GM23338 (cell line): ENCODE results near the gene SLC2A11.

Experiments
- EZH2 ChIP-seq: fragments of 200-600 bp; sonication (generic); IDR thresholded peaks from one replicate; pipeline ENCODE4 v1.8.0; 2017; ENCODE audit warnings: antibody characterized with exemption, mild to moderate bottlenecking, low read depth; ENCODE audit not compliant: unreplicated experiment
- EZH2phosphoT487 ChIP-seq: fragments of 200-600 bp; sonication (generic); IDR thresholded peaks from one replicate; pipeline ENCODE4 v1.8.1; 2018; ENCODE audit warnings: antibody characterized with exemption; ENCODE audit not compliant: unreplicated experiment
- JUNB ChIP-seq: IDR thresholded peaks from one replicate; pipeline ENCODE4 v1.6.1; 2016; ENCODE audit warnings: antibody characterized with exemption; ENCODE audit not compliant: unreplicated experiment
- NANOG ChIP-seq: IDR thresholded peaks from 2 replicates; pipeline ENCODE4 v1.6.1; 2016; ENCODE audit warnings: antibody characterized with exemption, borderline replicate concordance
- POLR2AphosphoS5 ChIP-seq: IDR thresholded peaks from 2 replicates; pipeline ENCODE4 v1.6.1; 2016; ENCODE audit warnings: antibody characterized with exemption, low read depth
- ZNF114 ChIP-seq: fragments of 250-450 bp; sonication (Bioruptor Pico); IDR thresholded peaks from 2 replicates; pipeline ENCODE4 v1.5.0; 2020; ENCODE audit warnings: mild to moderate bottlenecking, moderate library complexity
- TF ChIP-seq, protein P1 (sequence below), 2 experiments: fragments of 200-600 bp in 1 of 2; sonication (generic) in 1 of 2; conservative IDR thresholded peaks; 2 replicates each; pipeline versions ENCODE4 v1.5.1 to v1.6.1; 2016 to 2017; ENCODE audit warnings: antibody characterized with exemption in 2 of 2, low read depth in 2 of 2, mild to moderate bottlenecking in 2 of 2, moderate library complexity in 1 of 2

DNA sequence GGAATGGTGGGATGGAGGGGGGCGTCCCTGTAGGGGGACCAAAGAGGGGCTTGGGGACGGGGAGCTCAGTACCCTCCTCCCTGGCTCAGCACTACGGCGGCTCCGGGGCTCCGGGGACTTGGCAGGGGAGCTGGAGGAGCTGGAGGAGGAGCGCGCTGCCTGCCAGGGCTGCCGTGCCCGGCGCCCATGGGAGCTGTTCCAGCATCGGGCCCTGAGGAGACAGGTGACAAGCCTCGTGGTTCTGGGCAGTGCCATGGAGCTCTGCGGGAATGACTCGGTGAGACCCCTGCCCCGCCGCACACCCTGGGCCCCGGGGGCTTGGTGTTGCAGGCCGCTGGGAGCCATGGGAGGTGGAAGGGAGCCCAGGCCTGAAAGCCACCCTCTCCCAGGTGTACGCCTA is 24.7 kb downstream of the SLC2A11 start:
- TF ChIP-seq, protein P1, sequence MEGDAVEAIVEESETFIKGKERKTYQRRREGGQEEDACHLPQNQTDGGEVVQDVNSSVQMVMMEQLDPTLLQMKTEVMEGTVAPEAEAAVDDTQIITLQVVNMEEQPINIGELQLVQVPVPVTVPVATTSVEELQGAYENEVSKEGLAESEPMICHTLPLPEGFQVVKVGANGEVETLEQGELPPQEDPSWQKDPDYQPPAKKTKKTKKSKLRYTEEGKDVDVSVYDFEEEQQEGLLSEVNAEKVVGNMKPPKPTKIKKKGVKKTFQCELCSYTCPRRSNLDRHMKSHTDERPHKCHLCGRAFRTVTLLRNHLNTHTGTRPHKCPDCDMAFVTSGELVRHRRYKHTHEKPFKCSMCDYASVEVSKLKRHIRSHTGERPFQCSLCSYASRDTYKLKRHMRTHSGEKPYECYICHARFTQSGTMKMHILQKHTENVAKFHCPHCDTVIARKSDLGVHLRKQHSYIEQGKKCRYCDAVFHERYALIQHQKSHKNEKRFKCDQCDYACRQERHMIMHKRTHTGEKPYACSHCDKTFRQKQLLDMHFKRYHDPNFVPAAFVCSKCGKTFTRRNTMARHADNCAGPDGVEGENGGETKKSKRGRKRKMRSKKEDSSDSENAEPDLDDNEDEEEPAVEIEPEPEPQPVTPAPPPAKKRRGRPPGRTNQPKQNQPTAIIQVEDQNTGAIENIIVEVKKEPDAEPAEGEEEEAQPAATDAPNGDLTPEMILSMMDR (conservative IDR thresholded peaks at IDR 0.05; ENCODE audit: low read depth in 2 of 2), result no peak
- TF ChIP-seq POLR2AphosphoS5 (no peak), EZH2 (no peak), NANOG (no peak), JUNB (no peak), EZH2phosphoT487 (no peak), ZNF114 (no peak)
